HG02642 (cell line): ENCODE results near the gene ACAD10.

Source experiments
- ATAC-seq: cut with Tn5 transposase; IDR thresholded peaks from one replicate; pipeline ENCODE4 v1.9.1; 2021; ENCODE audit warnings: mild to moderate bottlenecking; ENCODE audit not compliant: unreplicated experiment, poor library complexity

ACAD10 gene

DNA sequence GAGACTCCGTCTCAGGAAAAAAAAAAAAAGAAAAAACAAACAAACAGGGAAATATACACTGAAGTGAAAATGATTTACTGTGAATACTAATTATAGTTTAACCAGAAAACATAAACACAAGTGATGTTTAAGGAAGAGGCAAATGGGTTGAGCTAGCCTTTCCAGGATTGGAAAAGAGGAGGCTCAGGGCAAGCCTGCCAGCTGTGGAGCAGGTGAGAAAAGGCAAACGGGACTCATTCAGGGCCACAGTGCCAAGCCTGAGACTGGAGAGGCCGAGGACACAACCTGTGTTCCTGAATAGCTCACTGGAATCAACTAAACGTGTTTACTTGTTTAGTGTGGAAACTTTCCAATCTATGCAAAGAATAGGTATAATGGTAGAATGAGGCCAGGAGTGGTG, 120.5 kb downstream of the ACAD10 start:
- ATAC-seq: no peak
